ENCODE results near the gene CAMTA1. TPM values are rescaled to one million over a fixed set of nuclear protein-coding genes. Genes with fewer than 3 reads are reported as not detected.

CAMTA1 gene
- total RNA-seq, 2 donors from 2014 or later = 36.7 to 51.9 TPM

DNA sequence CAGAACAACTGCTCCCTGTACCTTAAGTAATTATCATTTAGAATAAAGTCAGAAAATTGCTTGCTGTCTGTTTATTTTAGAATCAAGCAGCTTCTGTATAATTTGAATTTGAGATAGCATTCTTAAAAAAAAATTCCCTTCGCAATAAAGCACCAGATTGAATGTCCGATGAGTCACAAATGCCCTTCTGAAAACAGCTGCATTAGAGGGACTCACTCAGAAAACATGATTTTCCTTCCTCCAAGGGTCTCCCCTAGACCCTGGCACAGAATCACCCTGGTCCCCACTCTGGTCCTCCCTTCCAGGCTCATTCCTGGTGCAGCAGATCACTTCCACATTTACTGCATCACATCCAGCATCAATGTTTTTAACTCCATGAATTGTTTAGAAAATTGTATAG lies 514.7 kb downstream of the CAMTA1 start:
- Mint-ChIP-seq H3K4me1 (no peaks in the 10 kb centered on the region), H3K9me3 (peaks cover 5% of the 10 kb centered on the region), H3K27ac (no peak overlapping the region), H3K36me3 (ENCODE audit: low read depth) (no peaks in the 10 kb centered on the region), H3K4me3 (no peak overlapping the region), H3K27me3 (peaks cover 32% of the 10 kb centered on the region)
- ATAC-seq (replicated peaks) = no peak

- Mint-ChIP-seq H3K4me1 (no peaks in the 10 kb centered on the region), H3K4me3 (no peak overlapping the region), H3K9me3 (peaks cover 5% of the 10 kb centered on the region), H3K27ac (no peak overlapping the region), H3K36me3 (ENCODE audit: low read depth) (no peaks in the 10 kb centered on the region), H3K27me3 (peaks cover 32% of the 10 kb centered on the region)
- ATAC-seq (replicated peaks) = no peak
Measured at GRCh38 chr1:7300893-7301663, 515.8 kb downstream of the CAMTA1 start.

- peaks cover under 1% of the 10 kb centered on the region for H3K9me3 Mint-ChIP-seq
- H3K27ac Mint-ChIP-seq = no peak overlapping the region
- ATAC-seq (replicated peaks) = no peak
Measured at GRCh38 chr1:7301664-7301981, 516.4 kb downstream of the CAMTA1 start.

DNA sequence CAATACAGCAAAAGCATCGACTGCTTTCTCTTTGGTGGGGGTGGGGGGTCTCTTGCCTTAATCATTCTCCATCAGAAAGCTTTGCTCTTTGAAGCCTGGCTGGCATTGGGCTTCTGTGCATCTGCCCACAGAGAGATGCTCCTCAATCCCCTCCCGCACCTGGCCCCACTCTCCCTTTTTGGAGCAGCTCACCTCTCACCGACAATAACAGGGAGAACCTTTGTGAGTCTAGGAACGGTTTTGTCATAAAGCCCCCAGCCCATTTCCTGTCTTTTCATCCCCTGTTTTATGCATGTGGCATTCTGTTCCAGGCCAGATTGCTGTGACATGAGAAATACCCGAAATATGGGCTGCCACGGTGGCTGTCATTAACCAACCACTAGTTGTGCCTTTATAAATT lies 516.9 kb downstream of the CAMTA1 start:
- Mint-ChIP-seq H3K27me3 (peaks cover 28% of the 10 kb centered on the region), H3K36me3 (ENCODE audit: low read depth) (no peaks in the 10 kb centered on the region), H3K4me3 (no peak overlapping the region), H3K27ac (no peak overlapping the region), H3K9me3 (no peaks in the 10 kb centered on the region), H3K4me1 (no peaks in the 10 kb centered on the region)
- no peak for ATAC-seq (replicated peaks)

More at GRCh38 chr1:7301664-7301981, 516.4 kb downstream of the CAMTA1 start:
- Mint-ChIP-seq H3K4me3 (no peak overlapping the region), H3K27me3 (peaks cover 28% of the 10 kb centered on the region), H3K4me1 (no peaks in the 10 kb centered on the region), H3K36me3 (ENCODE audit: low read depth) (no peaks in the 10 kb centered on the region)

GRCh38 chr1:7302873-7303272 lies 517.6 kb downstream of the CAMTA1 start:
- no peak for ATAC-seq (replicated peaks)
- no peak overlapping the region for H3K27ac Mint-ChIP-seq

GRCh38 chr1:7303554-7304317 lies 518.5 kb downstream of the CAMTA1 start:
- Mint-ChIP-seq H3K27ac (no peak overlapping the region), H3K36me3 (ENCODE audit: low read depth) (no peaks in the 10 kb centered on the region), H3K27me3 (peaks cover 24% of the 10 kb centered on the region), H3K4me1 (no peaks in the 10 kb centered on the region), H3K4me3 (no peak overlapping the region), H3K9me3 (peaks cover 5% of the 10 kb centered on the region)
- ATAC-seq (replicated peaks) = no peak

More at GRCh38 chr1:7302873-7303272, 517.6 kb downstream of the CAMTA1 start:
- Mint-ChIP-seq H3K4me1 (no peaks in the 10 kb centered on the region), H3K9me3 (no peaks in the 10 kb centered on the region), H3K36me3 (ENCODE audit: low read depth) (no peaks in the 10 kb centered on the region), H3K27me3 (peaks cover 24% of the 10 kb centered on the region), H3K4me3 (no peak overlapping the region)

GRCh38 chr1:7313081-7313546 lies 527.9 kb downstream of the CAMTA1 start:
- peaks cover 13% of the 10 kb centered on the region for H3K9me3 Mint-ChIP-seq
- H3K36me3 Mint-ChIP-seq (ENCODE audit: low read depth) = no peaks in the 10 kb centered on the region
- ATAC-seq (replicated peaks) = no peak
- no peak overlapping the region for H3K4me3 Mint-ChIP-seq
- no peak overlapping the region for H3K27ac Mint-ChIP-seq
- peaks cover 35% of the 10 kb centered on the region for H3K27me3 Mint-ChIP-seq
- H3K4me1 Mint-ChIP-seq = no peaks in the 10 kb centered on the region

DNA sequence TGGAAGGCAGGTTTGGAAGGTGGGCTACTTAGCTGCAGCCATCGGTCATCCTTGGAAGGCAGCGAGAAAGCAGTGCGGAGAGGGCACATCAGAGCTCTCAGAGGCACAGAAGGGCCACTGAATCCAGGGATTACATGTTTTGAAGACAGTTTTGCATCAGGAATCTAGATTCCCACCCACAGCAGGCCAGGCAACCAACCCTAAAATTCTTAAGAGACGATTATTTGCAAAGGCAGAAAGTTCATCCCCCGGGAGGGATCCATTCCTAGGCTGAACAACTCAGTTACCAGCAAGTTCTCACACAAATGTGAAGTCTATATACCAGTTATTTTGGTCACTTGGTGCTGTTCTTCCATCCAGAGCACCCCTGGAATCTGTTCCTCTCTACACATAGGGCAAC lies 528.6 kb downstream of the CAMTA1 start:
- H3K4me3 Mint-ChIP-seq = no peak overlapping the region
- H3K9me3 Mint-ChIP-seq = peaks cover 9% of the 10 kb centered on the region
- H3K4me1 Mint-ChIP-seq = no peaks in the 10 kb centered on the region
- no peak for ATAC-seq (replicated peaks)
- H3K27me3 Mint-ChIP-seq = peaks cover 35% of the 10 kb centered on the region
- no peaks in the 10 kb centered on the region for H3K36me3 Mint-ChIP-seq (ENCODE audit: low read depth)
- no peak overlapping the region for H3K27ac Mint-ChIP-seq

GRCh38 chr1:7315316-7315715 lies 530.1 kb downstream of the CAMTA1 start:
- no peak overlapping the region for H3K4me3 Mint-ChIP-seq
- H3K27ac Mint-ChIP-seq = no peak overlapping the region
- H3K9me3 Mint-ChIP-seq = peaks cover 6% of the 10 kb centered on the region
- peaks cover 35% of the 10 kb centered on the region for H3K27me3 Mint-ChIP-seq
- no peaks in the 10 kb centered on the region for H3K36me3 Mint-ChIP-seq (ENCODE audit: low read depth)
- no peaks in the 10 kb centered on the region for H3K4me1 Mint-ChIP-seq
- ATAC-seq (replicated peaks) = no peak

GRCh38 chr1:7315946-7316345 lies 530.7 kb downstream of the CAMTA1 start:
- H3K27me3 Mint-ChIP-seq = peaks cover 35% of the 10 kb centered on the region
- no peaks in the 10 kb centered on the region for H3K4me1 Mint-ChIP-seq
- H3K4me3 Mint-ChIP-seq = no peak overlapping the region
- no peak for ATAC-seq (replicated peaks)
- no peak overlapping the region for H3K27ac Mint-ChIP-seq
- peaks cover 6% of the 10 kb centered on the region for H3K9me3 Mint-ChIP-seq
- H3K36me3 Mint-ChIP-seq (ENCODE audit: low read depth) = no peaks in the 10 kb centered on the region

DNA sequence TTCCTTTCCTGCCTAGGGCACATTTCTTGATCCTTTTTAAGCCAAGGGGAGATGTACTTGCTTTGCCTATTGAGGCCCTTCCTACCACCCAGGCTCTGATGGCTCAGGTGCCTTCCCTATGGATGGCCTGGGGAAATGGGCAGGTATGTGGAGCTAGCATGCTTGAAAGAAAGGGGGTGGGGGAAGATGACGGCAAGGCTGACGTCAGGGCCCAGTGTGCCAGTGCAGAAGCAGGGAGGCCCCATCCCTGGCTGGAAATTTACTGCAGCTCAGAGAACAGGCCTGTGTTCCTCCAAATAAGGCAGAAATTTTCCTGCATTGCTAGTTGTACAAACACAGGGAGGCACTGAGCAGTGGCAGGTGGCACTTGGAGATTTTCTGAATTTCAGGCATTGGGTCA lies 532.6 kb downstream of the CAMTA1 start:
- Mint-ChIP-seq H3K4me1 (no peaks in the 10 kb centered on the region), H3K36me3 (ENCODE audit: low read depth) (no peaks in the 10 kb centered on the region), H3K9me3 (peaks cover 3% of the 10 kb centered on the region), H3K27me3 (peaks cover 27% of the 10 kb centered on the region), H3K4me3 (no peak overlapping the region), H3K27ac (no peak overlapping the region)
- ATAC-seq (replicated peaks) = no peak

DNA sequence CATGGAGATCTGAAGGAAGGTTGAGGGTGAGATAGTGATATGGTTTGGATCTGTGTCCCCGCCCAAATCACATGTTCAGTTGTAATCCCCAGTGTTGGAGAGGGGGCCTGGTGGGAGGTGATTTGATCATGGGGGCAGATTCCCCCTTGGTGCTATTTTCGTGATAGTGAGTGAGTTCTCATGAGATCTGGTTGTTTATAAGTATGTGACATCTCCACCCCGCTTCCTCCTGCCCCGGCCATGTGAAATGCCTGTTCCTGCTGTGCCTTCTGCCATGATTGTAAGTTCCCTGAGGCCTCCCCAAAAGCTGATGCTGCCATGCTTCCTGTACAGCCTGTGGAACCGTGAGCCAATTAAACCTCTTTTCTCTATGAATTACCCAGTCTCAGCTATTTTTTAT lies 533.9 kb downstream of the CAMTA1 start:
- H3K27ac Mint-ChIP-seq = no peak overlapping the region
- H3K9me3 Mint-ChIP-seq = no peaks in the 10 kb centered on the region
- no peaks in the 10 kb centered on the region for H3K4me1 Mint-ChIP-seq
- no peaks in the 10 kb centered on the region for H3K36me3 Mint-ChIP-seq (ENCODE audit: low read depth)
- H3K4me3 Mint-ChIP-seq = no peak overlapping the region
- H3K27me3 Mint-ChIP-seq = peaks cover 29% of the 10 kb centered on the region
- no peak for ATAC-seq (replicated peaks)

DNA sequence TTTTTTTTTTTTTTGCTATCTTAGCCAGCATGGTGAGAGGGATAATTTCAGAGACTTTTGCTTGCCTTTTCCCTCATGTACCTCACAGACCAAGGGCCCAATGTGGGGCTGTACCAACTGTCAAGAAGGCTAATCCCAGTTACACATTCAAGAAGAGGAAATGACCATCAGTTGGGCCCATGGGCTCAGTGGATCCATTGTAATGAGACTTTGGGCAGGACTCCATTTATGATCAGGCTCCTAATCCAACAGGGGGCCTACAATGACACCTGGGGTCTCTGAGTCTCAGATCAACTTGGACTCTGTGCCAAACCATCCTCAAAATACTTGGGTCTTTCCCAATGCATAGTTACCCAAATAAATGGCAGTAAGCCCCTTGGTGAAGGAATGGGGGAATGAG lies 535.4 kb downstream of the CAMTA1 start:
- no peaks in the 10 kb centered on the region for H3K36me3 Mint-ChIP-seq (ENCODE audit: low read depth)
- H3K4me1 Mint-ChIP-seq = no peaks in the 10 kb centered on the region
- no peak overlapping the region for H3K27ac Mint-ChIP-seq
- H3K4me3 Mint-ChIP-seq = no peak overlapping the region
- ATAC-seq (replicated peaks) = no peak
- H3K9me3 Mint-ChIP-seq = no peaks in the 10 kb centered on the region
- peaks cover 32% of the 10 kb centered on the region for H3K27me3 Mint-ChIP-seq

DNA sequence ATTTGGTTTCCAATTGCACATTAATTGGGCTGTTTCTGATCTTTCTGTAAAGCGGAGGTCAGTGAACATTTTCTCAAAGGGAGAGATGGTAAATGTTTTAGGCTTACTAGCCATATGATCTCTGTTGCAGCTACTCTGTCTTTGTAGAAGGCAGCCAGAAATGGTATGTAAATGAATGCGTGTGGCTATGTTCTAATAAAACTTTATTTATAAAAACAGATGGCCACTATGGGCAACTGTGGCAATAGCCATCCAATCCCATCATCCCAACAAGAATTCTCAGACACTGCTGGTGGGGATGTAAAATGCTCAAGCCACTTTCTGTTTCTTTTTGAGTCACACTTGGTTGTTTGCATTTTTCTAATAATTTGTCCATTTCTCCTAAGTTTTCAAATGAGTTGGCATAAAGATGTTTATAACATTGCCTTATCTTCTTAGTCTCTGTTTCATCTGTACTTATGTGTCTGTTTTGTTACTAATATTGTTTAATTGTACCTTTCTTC lies 537.1 kb downstream of the CAMTA1 start:
- Mint-ChIP-seq H3K4me1 (no peaks in the 10 kb centered on the region), H3K9me3 (peaks cover 4% of the 10 kb centered on the region), H3K4me3 (no peak overlapping the region), H3K27me3 (peaks cover 28% of the 10 kb centered on the region), H3K36me3 (ENCODE audit: low read depth) (no peaks in the 10 kb centered on the region), H3K27ac (no peak overlapping the region)
- no peak for ATAC-seq (replicated peaks)

- H3K27me3 Mint-ChIP-seq = peaks cover 29% of the 10 kb centered on the region
- H3K4me3 Mint-ChIP-seq = no peak overlapping the region
- no peak for ATAC-seq (replicated peaks)
- no peak overlapping the region for H3K27ac Mint-ChIP-seq
- H3K4me1 Mint-ChIP-seq = no peaks in the 10 kb centered on the region
- no peaks in the 10 kb centered on the region for H3K36me3 Mint-ChIP-seq (ENCODE audit: low read depth)
- peaks cover 4% of the 10 kb centered on the region for H3K9me3 Mint-ChIP-seq
Measured at GRCh38 chr1:7322912-7323311, 537.7 kb downstream of the CAMTA1 start.

All from activated T-helper 17 cell treated with anti-CD3 and anti-CD28 coated beads, Interleukin-2, amount 50 U/mL, for 72 hours (primary cell).